HG03558 (cell line): Measurements from ENCODE around the gene EPS8L2.
"Not testable (repeated sequence)": the region's sequence is repeated elsewhere in the genome, so short reads cannot be mapped to it uniquely, and the experiment has no call there.

Experiments used
- ATAC-seq: cut with Tn5 transposase; IDR thresholded peaks from one replicate; pipeline ENCODE4 v1.9.1; 2021; ENCODE audit warnings: moderate number of reproducible peaks; ENCODE audit not compliant: unreplicated experiment; ENCODE audit errors: extremely low read depth

EPS8L2 gene

GRCh38 chr11:723120-723883, 17.3 kb downstream of the EPS8L2 start:
- no peak for ATAC-seq

GRCh38 chr11:724049-724777, 18.2 kb downstream of the EPS8L2 start:
- ATAC-seq: no peak

GRCh38 chr11:724778-725386, 18.9 kb downstream of the EPS8L2 start:
- no peak for ATAC-seq

- no peak for ATAC-seq
These were observed 19.7 kb downstream of the EPS8L2 start for GRCh38 chr11:725624-726202.

GRCh38 chr11:726278-727220, 20.5 kb downstream of the EPS8L2 start:
- no peak for ATAC-seq

- no peak for ATAC-seq
These were observed 21.3 kb downstream of the EPS8L2 start for GRCh38 chr11:727281-727701.

- no peak for ATAC-seq
These were observed 22.1 kb downstream of the EPS8L2 start for GRCh38 chr11:727859-728748.

GRCh38 chr11:728901-729491, 23.0 kb downstream of the EPS8L2 start:
- ATAC-seq: no peak

- no peak for ATAC-seq
These were observed 23.6 kb downstream of the EPS8L2 start for GRCh38 chr11:729492-730074.

- ATAC-seq: no peak
These were observed 27.0 kb downstream of the EPS8L2 start for GRCh38 chr11:733072-733471.

GRCh38 chr11:734541-734940, 28.5 kb downstream of the EPS8L2 start:
- ATAC-seq: not testable (repeated sequence)

GRCh38 chr11:737366-737765, 31.3 kb downstream of the EPS8L2 start:
- ATAC-seq: no peak

- not testable (repeated sequence) for ATAC-seq
These were observed 31.9 kb downstream of the EPS8L2 start for GRCh38 chr11:737899-738298.

- no peak for ATAC-seq
These were observed 36.1 kb downstream of the EPS8L2 start for GRCh38 chr11:742156-742546.

- ATAC-seq: no peak
These were observed 36.7 kb downstream of the EPS8L2 start for GRCh38 chr11:742571-743201.

- no peak for ATAC-seq
These were observed 39.4 kb downstream of the EPS8L2 start for GRCh38 chr11:745428-745827.

- no peak for ATAC-seq
These were observed 40.5 kb downstream of the EPS8L2 start for GRCh38 chr11:746289-747157.
